ENCODE measurements around the gene TOLLIP. TPM values are rescaled to one million over a fixed set of nuclear protein-coding genes. Genes with fewer than 3 reads are reported as not detected.

The TOLLIP gene
- polyA plus RNA-seq, 2 of the 4 experiments (the other 2 are of a cell fraction): 26.5 to 37.9 TPM

DNA sequence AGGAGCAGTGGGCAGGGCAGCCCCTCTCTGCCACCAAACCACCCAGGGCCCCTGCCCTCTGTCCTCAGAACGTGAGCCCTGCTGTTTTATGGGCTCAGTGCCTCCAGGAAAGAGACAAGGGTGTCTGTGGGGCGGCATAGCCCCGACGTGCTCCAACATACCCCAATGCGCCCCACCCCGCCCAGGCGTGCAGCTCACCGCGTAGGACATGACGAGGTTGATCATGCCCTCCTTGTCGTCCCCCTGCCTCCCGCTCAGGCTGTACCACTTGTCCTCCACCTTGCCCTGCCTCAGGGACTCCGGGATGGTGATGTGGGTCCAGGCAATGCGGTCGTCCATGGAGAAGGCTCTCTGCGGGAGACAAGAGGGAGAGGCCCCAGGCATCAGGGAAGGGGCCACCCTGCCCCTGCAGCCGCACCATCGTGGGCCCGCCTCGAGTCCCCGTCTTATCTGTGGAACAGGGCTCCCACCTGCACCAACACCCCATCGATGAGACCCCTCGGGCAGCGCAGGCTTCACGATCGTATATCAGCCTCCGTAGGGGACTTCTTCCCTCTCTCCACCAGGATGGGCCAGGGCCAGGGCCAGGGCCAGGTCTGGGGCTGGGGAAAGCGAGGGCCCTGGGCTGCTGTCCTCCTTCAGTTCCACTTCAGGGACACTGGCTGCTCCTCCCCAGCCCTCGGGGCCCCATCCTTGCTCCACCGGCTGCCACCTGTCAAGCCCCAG, 20.8 kb downstream of the TOLLIP start:
- H3K4me1 ChIP-seq: no peaks in the 10 kb centered on the region
- ATAC-seq: no peak
- TF ChIP-seq BHLHE40 (IDR thresholded peaks at IDR 0.05; ENCODE audit: low read depth, low read length) (no peak), RCOR1 (IDR thresholded peaks at IDR 0.05; ENCODE audit: low read depth, low read length) (no peak), RARB (CRISPR knock-in tag; IDR thresholded peaks at IDR 0.05) (no peak), ZSCAN20 (CRISPR knock-in tag; IDR thresholded peaks at IDR 0.05) (no peak), PHF8 (IDR thresholded peaks at IDR 0.05; ENCODE audit: borderline replicate concordance, low read depth) (no peak), FOSL2 (IDR thresholded peaks at IDR 0.05) (no peak), FOSL2 (CRISPR knock-in tag; IDR thresholded peaks at IDR 0.05) (no peak), SREBF2 (IDR thresholded peaks at IDR 0.05) (no peak), GATA3 (IDR thresholded peaks at IDR 0.05; ENCODE audit: borderline replicate concordance) (no peak), CBX2 (IDR thresholded peaks at IDR 0.05; ENCODE audit: borderline replicate concordance, low read depth) (no peak), NR3C1 (IDR thresholded peaks at IDR 0.05) (no peak)
- TF ChIP-seq, protein P1, sequence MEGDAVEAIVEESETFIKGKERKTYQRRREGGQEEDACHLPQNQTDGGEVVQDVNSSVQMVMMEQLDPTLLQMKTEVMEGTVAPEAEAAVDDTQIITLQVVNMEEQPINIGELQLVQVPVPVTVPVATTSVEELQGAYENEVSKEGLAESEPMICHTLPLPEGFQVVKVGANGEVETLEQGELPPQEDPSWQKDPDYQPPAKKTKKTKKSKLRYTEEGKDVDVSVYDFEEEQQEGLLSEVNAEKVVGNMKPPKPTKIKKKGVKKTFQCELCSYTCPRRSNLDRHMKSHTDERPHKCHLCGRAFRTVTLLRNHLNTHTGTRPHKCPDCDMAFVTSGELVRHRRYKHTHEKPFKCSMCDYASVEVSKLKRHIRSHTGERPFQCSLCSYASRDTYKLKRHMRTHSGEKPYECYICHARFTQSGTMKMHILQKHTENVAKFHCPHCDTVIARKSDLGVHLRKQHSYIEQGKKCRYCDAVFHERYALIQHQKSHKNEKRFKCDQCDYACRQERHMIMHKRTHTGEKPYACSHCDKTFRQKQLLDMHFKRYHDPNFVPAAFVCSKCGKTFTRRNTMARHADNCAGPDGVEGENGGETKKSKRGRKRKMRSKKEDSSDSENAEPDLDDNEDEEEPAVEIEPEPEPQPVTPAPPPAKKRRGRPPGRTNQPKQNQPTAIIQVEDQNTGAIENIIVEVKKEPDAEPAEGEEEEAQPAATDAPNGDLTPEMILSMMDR (IDR thresholded peaks at IDR 0.05): no peak
- TF ChIP-seq, protein P2, sequence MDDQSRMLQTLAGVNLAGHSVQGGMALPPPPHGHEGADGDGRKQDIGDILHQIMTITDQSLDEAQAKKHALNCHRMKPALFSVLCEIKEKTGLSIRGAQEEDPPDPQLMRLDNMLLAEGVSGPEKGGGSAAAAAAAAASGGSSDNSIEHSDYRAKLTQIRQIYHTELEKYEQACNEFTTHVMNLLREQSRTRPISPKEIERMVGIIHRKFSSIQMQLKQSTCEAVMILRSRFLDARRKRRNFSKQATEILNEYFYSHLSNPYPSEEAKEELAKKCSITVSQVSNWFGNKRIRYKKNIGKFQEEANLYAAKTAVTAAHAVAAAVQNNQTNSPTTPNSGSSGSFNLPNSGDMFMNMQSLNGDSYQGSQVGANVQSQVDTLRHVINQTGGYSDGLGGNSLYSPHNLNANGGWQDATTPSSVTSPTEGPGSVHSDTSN (IDR thresholded peaks at IDR 0.05): no peak
- TF ChIP-seq, protein P3, sequence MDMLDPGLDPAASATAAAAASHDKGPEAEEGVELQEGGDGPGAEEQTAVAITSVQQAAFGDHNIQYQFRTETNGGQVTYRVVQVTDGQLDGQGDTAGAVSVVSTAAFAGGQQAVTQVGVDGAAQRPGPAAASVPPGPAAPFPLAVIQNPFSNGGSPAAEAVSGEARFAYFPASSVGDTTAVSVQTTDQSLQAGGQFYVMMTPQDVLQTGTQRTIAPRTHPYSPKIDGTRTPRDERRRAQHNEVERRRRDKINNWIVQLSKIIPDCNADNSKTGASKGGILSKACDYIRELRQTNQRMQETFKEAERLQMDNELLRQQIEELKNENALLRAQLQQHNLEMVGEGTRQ (IDR thresholded peaks at IDR 0.05): no peak
- TF ChIP-seq, protein P4, sequence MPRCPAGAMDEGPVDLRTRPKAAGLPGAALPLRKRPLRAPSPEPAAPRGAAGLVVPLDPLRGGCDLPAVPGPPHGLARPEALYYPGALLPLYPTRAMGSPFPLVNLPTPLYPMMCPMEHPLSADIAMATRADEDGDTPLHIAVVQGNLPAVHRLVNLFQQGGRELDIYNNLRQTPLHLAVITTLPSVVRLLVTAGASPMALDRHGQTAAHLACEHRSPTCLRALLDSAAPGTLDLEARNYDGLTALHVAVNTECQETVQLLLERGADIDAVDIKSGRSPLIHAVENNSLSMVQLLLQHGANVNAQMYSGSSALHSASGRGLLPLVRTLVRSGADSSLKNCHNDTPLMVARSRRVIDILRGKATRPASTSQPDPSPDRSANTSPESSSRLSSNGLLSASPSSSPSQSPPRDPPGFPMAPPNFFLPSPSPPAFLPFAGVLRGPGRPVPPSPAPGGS (IDR thresholded peaks at IDR 0.05): no peak
- TF ChIP-seq, protein P5, sequence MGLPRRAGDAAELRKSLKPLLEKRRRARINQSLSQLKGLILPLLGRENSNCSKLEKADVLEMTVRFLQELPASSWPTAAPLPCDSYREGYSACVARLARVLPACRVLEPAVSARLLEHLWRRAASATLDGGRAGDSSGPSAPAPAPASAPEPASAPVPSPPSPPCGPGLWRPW (IDR thresholded peaks at IDR 0.05): no peak
- no peaks in the 10 kb centered on the region for H3K9me3 ChIP-seq
- no peak for FAIRE-seq
- WGBS (ENCODE audit: missing lambda C conversion rate): 88% methylated on average over 21 of the region's 30 CpGs
- POLR2A ChIA-PET: no interaction called here
- DNase-seq (ENCODE audit: low read depth in 1 of 2, low spot score in 1 of 2): no peak
- CTCF ChIA-PET: interaction anchor here (0.5 kb wide), 1 partner anchor 14 kb away, joined by 3 read pairs; no protein-coding TSS in a partner anchor
- no peak overlapping the region for H3K4me3 ChIP-seq
- no peak overlapping the region for H3K27ac ChIP-seq
- H3K4me2 ChIP-seq: no peak overlapping the region

DNA sequence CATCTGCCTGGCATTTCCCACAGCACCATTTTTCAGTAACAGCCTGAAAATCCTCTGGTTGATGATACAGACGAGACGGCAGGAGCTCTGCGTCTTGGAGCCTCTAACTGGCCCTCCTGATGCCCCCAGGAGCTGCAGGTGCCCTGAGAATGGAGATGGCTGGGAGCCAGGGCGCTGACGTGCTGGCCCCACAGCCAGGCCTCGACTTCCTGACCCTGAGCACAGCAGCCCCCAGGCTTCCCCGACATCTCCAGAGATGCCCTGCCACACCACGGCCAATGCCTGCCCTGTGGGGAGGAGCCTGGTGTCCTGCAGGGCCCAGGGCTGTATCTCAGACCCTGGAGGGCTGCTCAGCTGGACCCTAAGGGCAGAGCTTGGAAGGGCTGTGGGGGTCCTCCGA, 21.5 kb downstream of the TOLLIP start:
- ATAC-seq (no peak), FAIRE-seq (no peak), DNase-seq (ENCODE audit: low read depth in 1 of 2, low spot score in 1 of 2) (no peak)
- no peak overlapping the region for H3K4me2 ChIP-seq
- no peaks in the 10 kb centered on the region for H3K9me3 ChIP-seq
- no peaks in the 10 kb centered on the region for H3K4me1 ChIP-seq
- no peak overlapping the region for H3K27ac ChIP-seq
- H3K4me3 ChIP-seq: no peak overlapping the region
- TF ChIP-seq TFCP2L1 (CRISPR knock-in tag; IDR thresholded peaks at IDR 0.05): no peak
- no peak for TF ChIP-seq POLR2A (IDR thresholded peaks at IDR 0.05; ENCODE audit: low read length)
- TF ChIP-seq EHF (CRISPR knock-in tag; IDR thresholded peaks at IDR 0.05): no peak
- no peak for TF ChIP-seq RAD21 (conservative IDR thresholded peaks at IDR 0.05 in 1 of 2, IDR thresholded peaks at IDR 0.05 in 1 of 2)
- TF ChIP-seq, protein P6, sequence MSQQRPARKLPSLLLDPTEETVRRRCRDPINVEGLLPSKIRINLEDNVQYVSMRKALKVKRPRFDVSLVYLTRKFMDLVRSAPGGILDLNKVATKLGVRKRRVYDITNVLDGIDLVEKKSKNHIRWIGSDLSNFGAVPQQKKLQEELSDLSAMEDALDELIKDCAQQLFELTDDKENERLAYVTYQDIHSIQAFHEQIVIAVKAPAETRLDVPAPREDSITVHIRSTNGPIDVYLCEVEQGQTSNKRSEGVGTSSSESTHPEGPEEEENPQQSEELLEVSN (IDR thresholded peaks at IDR 0.05; ENCODE audit: borderline replicate concordance, low read depth): no peak
- no peak for TF ChIP-seq HOXA7 (CRISPR knock-in tag; IDR thresholded peaks at IDR 0.05)
- no peak for TF ChIP-seq POLR2AphosphoS2 (conservative IDR thresholded peaks at IDR 0.05; ENCODE audit: low read length)
- no peak for TF ChIP-seq SREBF2 (IDR thresholded peaks at IDR 0.05)
- ChIA-PET CTCF (interaction anchor here (0.5 kb wide), 1 partner anchor 14 kb away, joined by 3 read pairs; no protein-coding TSS in a partner anchor), POLR2A (no interaction called here)
- 100% methylated on average over 1 of the region's 9 CpGs for WGBS (ENCODE audit: missing lambda C conversion rate)

Measured in A549 (cell line).